GM12878 (cell line): ENCODE measurements around the gene SLC1A6. TPM values are rescaled to one million over a fixed set of nuclear protein-coding genes. Genes with fewer than 3 reads are reported as not detected.

Experiments
- ATAC-seq: fragments of 200-7000 bp; cut with Tn5 transposase; 3 replicates; pipeline ENCODE4 v1.9.1; 2020; ENCODE audit warnings: mild to moderate bottlenecking, moderate library complexity
- BruUV-seq: library from RNA; stranded (reverse); fragments of 400-500 nt; replicated peaks from 2 replicates; lab custom pipeline; 2021; lab: Mats Ljungman, UMichigan
- CTCF ChIA-PET: fragments of 300-600 bp; sonication (Branson Sonifier 250); formaldehyde crosslinking; extraction: SDS; loops from one replicate; lab custom pipeline; 2021; ENCODE audit warnings: inconsistent platforms; lab: Yijun Ruan, JAX
- POLR2A ChIA-PET: fragments of 350-600 bp; formaldehyde crosslinking; extraction: SDS; loops from one replicate; lab custom pipeline; 2021; ENCODE audit warnings: inconsistent platforms; lab: Charles Lee
- RAD21 ChIA-PET: fragments of 300-600 bp; sonication (Branson Sonifier 250); formaldehyde crosslinking; loops from one replicate; lab custom pipeline; 2023; ENCODE audit warnings: antibody characterized with exemption; ENCODE audit not compliant: unreplicated experiment; lab: Charles Lee
- SMC1A ChIA-PET: fragments of 300-600 bp; sonication (Branson Sonifier 250); formaldehyde crosslinking; loops from one replicate; lab custom pipeline; 2023; ENCODE audit not compliant: unreplicated experiment, uncharacterized antibody; lab: Charles Lee
- DNase-seq: peaks from one replicate; pipeline ENCODE4 v3.0.0-alpha.2; 2011; ENCODE audit warnings: low read depth, low spot score
- FAIRE-seq: peaks from 3 replicates; lab custom pipeline; 2011; peaks lifted over from hg19 to GRCh38; lab: Jason Lieb, UNC
- H2AFZ ChIP-seq: 2 replicates; pipeline ENCODE4 v1.6.0; 2011; ENCODE audit warnings: low read depth, low read length, control low read depth; ENCODE audit not compliant: control insufficient read depth
- H3K27ac ChIP-seq: 2 replicates; pipeline ENCODE4 v1.5.1; 2011; ENCODE audit warnings: control low read depth; ENCODE audit not compliant: control insufficient read depth, insufficient read depth
- H3K27me3 ChIP-seq, 2 experiments: replicated peaks in 1 of 2; 2 replicates each; pipeline versions ENCODE4 v1.6.0 to v1.6.1; 2011; ENCODE audit warnings: low read length in 1 of 2; ENCODE audit not compliant: control insufficient read depth in 2 of 2, insufficient read depth in 2 of 2
- H3K36me3 ChIP-seq, 2 experiments: 2 replicates each; pipeline ENCODE4 v1.5.1; 2011; ENCODE audit warnings: low read length in 1 of 2; ENCODE audit not compliant: control insufficient read depth in 2 of 2, insufficient read depth in 2 of 2
- H3K4me1 ChIP-seq: 2 replicates; pipeline ENCODE4 v1.6.1; 2011; ENCODE audit warnings: mild to moderate bottlenecking, low read length, moderate library complexity, mixed read lengths; ENCODE audit not compliant: control insufficient read depth, insufficient read depth
- H3K4me2 ChIP-seq: 2 replicates; pipeline ENCODE4 v1.6.0; 2011; ENCODE audit warnings: control low read depth; ENCODE audit not compliant: control insufficient read depth, insufficient read depth
- H3K4me3 ChIP-seq: fragments of 200-600 bp; sonication (generic); 2 replicates; pipeline ENCODE4 v1.5.1; 2016
- H3K79me2 ChIP-seq: 2 replicates; pipeline ENCODE4 v1.6.0; 2011; ENCODE audit warnings: low read length; ENCODE audit not compliant: control insufficient read depth, insufficient read depth
- H3K9ac ChIP-seq: 2 replicates; pipeline ENCODE4 v1.8.0; 2011; ENCODE audit warnings: low read length, control low read depth, mixed read lengths; ENCODE audit not compliant: control insufficient read depth, insufficient read depth
- H3K9me3 ChIP-seq: replicated peaks from 3 replicates; pipeline ENCODE4 v1.5.1; 2011; ENCODE audit warnings: mild to moderate bottlenecking, low read length; ENCODE audit not compliant: control insufficient read depth, insufficient read depth
- H4K20me1 ChIP-seq: 2 replicates; pipeline ENCODE4 v1.6.0; 2011; ENCODE audit not compliant: control insufficient read depth, insufficient read depth
- CEBPZ ChIP-seq: fragments of 150-350 bp; IDR thresholded peaks from 2 replicates; pipeline ENCODE4 v1.6.1; 2016; ENCODE audit warnings: low read depth, low read length
- E4F1 ChIP-seq: fragments of 450-650 bp; IDR thresholded peaks from 2 replicates; pipeline ENCODE4 v1.6.1; 2018; ENCODE audit warnings: borderline replicate concordance, mild to moderate bottlenecking; ENCODE audit not compliant: partially characterized antibody
- ELK1 ChIP-seq: IDR thresholded peaks from 2 replicates; pipeline ENCODE4 v1.6.1; 2012; ENCODE audit warnings: low read depth, low read length, improper control_type of control experiment
- ETV6 ChIP-seq, 2 experiments: fragments of 450-650 bp in 1 of 2; IDR thresholded peaks in 1 of 2; conservative IDR thresholded peaks in 1 of 2; 2 replicates each; pipeline ENCODE4 v1.6.1; 2014; ENCODE audit warnings: antibody characterized with exemption in 1 of 2, borderline replicate concordance in 1 of 2, low read depth in 1 of 2, mild to moderate bottlenecking in 1 of 2, moderate library complexity in 1 of 2
- IKZF2 ChIP-seq, 2 experiments: fragments of 450-650 bp; IDR thresholded peaks; 2 replicates each; pipeline ENCODE4 v1.6.1; 2017; ENCODE audit warnings: mild to moderate bottlenecking in 2 of 2, moderate library complexity in 2 of 2
- ZBTB11 ChIP-seq: fragments of 450-650 bp; formaldehyde crosslinking; IDR thresholded peaks from 2 replicates; pipeline ENCODE4 v1.5.0; 2022; ENCODE audit warnings: mild to moderate bottlenecking, missing genetic modification characterization
- ZNF24 ChIP-seq: fragments of 450-650 bp; IDR thresholded peaks from 2 replicates; pipeline ENCODE4 v1.6.1; 2017; ENCODE audit warnings: antibody characterized with exemption, mild to moderate bottlenecking
- WGBS: methylation state at CpG from one replicate; pipeline ENCODE4 v1.1.6; 2016; ENCODE audit warnings: low lambda C conversion rate; ENCODE audit not compliant: insufficient replicate concordance, insufficient coverage; ENCODE audit errors: missing lambda C conversion rate; 5-methylcytosine and 5-hydroxymethylcytosine counted together
- in situ Hi-C: fragments of 300-500 bp; cut with MboI; formaldehyde crosslinking; loops from 9 replicates; pipeline ENCODE4 v1.14.3; 2018; ENCODE audit warnings: mixed read lengths
- intact Hi-C: fragments of 100-400 bp; cut with micrococcal nuclease; formaldehyde crosslinking; loops from one replicate; pipeline ENCODE4 v1.14.2; 2022; ENCODE audit not compliant: unreplicated experiment
- polyA plus RNA-seq, 11 experiments: library from polyadenylated mRNA; depleted of rRNA in 4 of 11; unstranded in 6 of 11; stranded (reverse) in 5 of 11; fragments of >200 nt; fragmentation: Nextera tagmentation in 4 of 11; fragmentation: Illumina TruSeq in 1 of 11; extraction: Ambion mirVana in 4 of 11; extraction: Trizol in 1 of 11; gene quantifications; 1 replicate in 1 of 11; 2 replicates in 10 of 11; pipeline versions ENCODE4 v1.2.1 to v1.2.3, GENCODE V29; 2011 to 2016; ENCODE audit warnings: inconsistent platforms in 2 of 11, missing spikeins in 2 of 11, low read depth in 1 of 11
- total RNA-seq, 4 experiments: library from RNA; depleted of rRNA in 3 of 4; stranded (reverse); fragments of >200 nt in 3 of 4; fragmentation: Illumina TruSeq in 1 of 4; extraction: Trizol in 1 of 4; gene quantifications; 2 replicates each; pipeline versions ENCODE4 v1.2.1 to v1.2.3, GENCODE V29; 2013 to 2021

SLC1A6 gene
- total and polyA plus RNA-seq, 10 of the 15 experiments (the other 5 are each of a cell fraction or from before 2014, with no cell fraction given) = 0.06 TPM; not detected in 9

- TF ChIP-seq E4F1 (no peak), ETV6 (conservative IDR thresholded peaks at IDR 0.05 in 1 of 2, IDR thresholded peaks at IDR 0.05 in 1 of 2; ENCODE audit: borderline replicate concordance in 1 of 2, low read depth in 1 of 2) (no peak)
- TF ChIP-seq, all 136 proteins: peak for 0
These were observed 22.2 kb downstream of the SLC1A6 start (continued) for GRCh38 chr19:14957464-14957863.

- no peak for DNase-seq
- no peaks in the 10 kb centered on the region for H3K27me3 ChIP-seq
- no TSS peak for BruUV-seq
- no peaks in the 10 kb centered on the region; the same call in 2 of the 3 replicates for H3K9me3 ChIP-seq
- 52% methylated on average over 23 of the region's 24 CpGs for WGBS
- H3K27ac ChIP-seq = no peak overlapping the region
- CTCF ChIA-PET = no interaction called here
- H4K20me1 ChIP-seq = no peaks in the 10 kb centered on the region
- no peaks in the 10 kb centered on the region for H3K79me2 ChIP-seq
- no peak overlapping the region for H3K4me3 ChIP-seq
- POLR2A ChIA-PET = no interaction called here
- SMC1A ChIA-PET = interaction anchor here (1.2 kb wide), 1 partner anchor 22 kb away, joined by 3 read pairs; no protein-coding TSS in a partner anchor
- no peak for FAIRE-seq
- H3K9ac ChIP-seq = no peak overlapping the region
- no peaks in the 10 kb centered on the region for H3K36me3 ChIP-seq
- no peak for ATAC-seq
- no peak overlapping the region for H2AFZ ChIP-seq
- H3K4me1 ChIP-seq = no peaks in the 10 kb centered on the region
- RAD21 ChIA-PET = no interaction called here
- in situ Hi-C loops (no loop called here), intact Hi-C loops (no loop called here)
- H3K4me2 ChIP-seq = no peak overlapping the region
- TF ChIP-seq IKZF2 (IDR thresholded peaks at IDR 0.05) (no peak), CEBPZ (no peak), ZBTB11 (CRISPR knock-in tag) (no peak), ELK1 (no peak), ZNF24 (no peak)
These were observed 25.5 kb downstream of the SLC1A6 start for GRCh38 chr19:14954071-14954655.
